Measurements from ENCODE around the gene GCAT. TPM values are rescaled to one million over a fixed set of nuclear protein-coding genes. Genes with fewer than 3 reads are reported as not detected.

The GCAT gene
- total and polyA plus RNA-seq, 2 of the 13 experiments (the other 11 are each of a cell fraction or from before 2014, with no cell fraction given): 28.0 to 50.3 TPM

DNA sequence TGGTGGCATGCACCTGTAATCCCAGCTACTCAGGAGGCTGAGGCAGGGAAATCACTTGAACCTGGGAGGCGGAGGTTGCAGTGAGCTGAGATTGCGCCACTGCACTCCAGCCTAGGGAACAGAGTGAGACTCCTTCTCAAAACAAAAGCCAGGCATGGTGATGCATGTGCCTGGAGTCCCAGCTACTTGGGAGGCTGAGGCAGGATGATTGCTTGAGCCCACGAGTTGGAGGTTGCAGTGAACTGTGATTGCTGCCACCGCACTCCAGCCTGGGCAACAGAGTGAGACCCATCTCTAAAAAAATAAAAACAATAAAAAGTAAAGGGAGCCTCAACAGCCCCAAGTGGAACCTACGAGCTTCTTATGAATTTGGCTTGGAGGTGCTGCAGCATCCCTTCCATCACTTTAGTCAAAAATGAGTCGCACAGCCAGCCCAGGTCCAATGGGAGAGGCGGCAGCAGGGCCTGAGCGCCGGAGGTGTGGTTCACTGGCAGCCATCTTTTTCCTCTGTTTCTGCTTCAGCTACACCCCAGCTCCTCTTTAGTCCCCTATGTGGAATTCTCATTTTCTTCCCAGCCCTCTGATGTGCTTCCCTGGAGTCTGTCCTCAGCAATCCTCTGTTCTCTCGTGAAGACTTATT lies 29.2 kb upstream of the GCAT start:
- in situ Hi-C loops (cut with HindIII; ENCODE audit: extremely low pct_ligation_motif_present, low pct_unique_long_range_greater_than_20kb) (no loop called here), intact Hi-C loops (cut with micrococcal nuclease; ENCODE audit: unreplicated experiment) (no loop called here)
- Histone ChIP-seq H3K4me1 (ENCODE audit: insufficient read depth, low read length) (peaks cover 62% of the 10 kb centered on the region), H3K9ac (ENCODE audit: insufficient read depth, low read depth, low read length) (no peak overlapping the region), H4K20me1 (ENCODE audit: insufficient read depth, low read length) (no peaks in the 10 kb centered on the region), H3K27ac (ENCODE audit: extremely low read length, insufficient read depth, low read length) (no peak overlapping the region), H3K4me3 (replicated peaks in 1 of 3; ENCODE audit: insufficient read depth in 1 of 3, low read depth in 2 of 3, low read length in 3 of 3) (no peak overlapping the region), H2AFZ (ENCODE audit: low read length) (no peak overlapping the region), H3K36me3 (replicated peaks in 1 of 2; ENCODE audit: control insufficient read depth in 1 of 2, insufficient read depth in 2 of 2, low read length in 2 of 2) (no peaks in the 10 kb centered on the region; a peak in 1 of 5 replicates), H3K9me3 (ENCODE audit: low read length) (no peaks in the 10 kb centered on the region), H3K27me3 (ENCODE audit: control insufficient read depth in 1 of 2, insufficient read depth in 2 of 2, low read length in 2 of 2) (no peaks in the 10 kb centered on the region), H3K4me2 (ENCODE audit: low read depth, low read length) (no peak overlapping the region), H3K79me2 (ENCODE audit: insufficient read depth, low read length) (no peaks in the 10 kb centered on the region)
- DNase-seq (ENCODE audit: low spot score): no peak
- POLR2A ChIA-PET: no interaction called here
- no peak for FAIRE-seq
- CTCF ChIA-PET (ENCODE audit: low intra/inter-chr PET ratio, low total read pairs): no interaction called here
- no peak for TF ChIP-seq PAF1 (CRISPR knock-in tag; IDR thresholded peaks at IDR 0.05)
- peak; percentile 51 for TF ChIP-seq AGO1 (IDR thresholded peaks at IDR 0.05; ENCODE audit: low read depth, low read length, poor library complexity, severe bottlenecking)
- no TSS peak for BruUV-seq (replicated peaks)
- no peak for ATAC-seq
- WGBS (ENCODE audit: low lambda C conversion rate): 80% methylated on average over 10 of the region's 10 CpGs

GRCh38 chr22:37781434-37782059 lies 26.2 kb upstream of the GCAT start:
- Histone ChIP-seq H3K9me3 (ENCODE audit: low read length) (no peaks in the 10 kb centered on the region), H3K9ac (ENCODE audit: insufficient read depth, low read depth, low read length) (peak overlapping the region; percentile 32; the same call in 1 of the 2 replicates), H3K4me2 (ENCODE audit: low read depth, low read length) (peak overlapping the region; percentile 55), H2AFZ (ENCODE audit: low read length) (no peak overlapping the region), H4K20me1 (ENCODE audit: insufficient read depth, low read length) (no peaks in the 10 kb centered on the region), H3K36me3 (replicated peaks in 1 of 2; ENCODE audit: control insufficient read depth in 1 of 2, insufficient read depth in 2 of 2, low read length in 2 of 2) (no peaks in the 10 kb centered on the region), H3K27me3 (ENCODE audit: control insufficient read depth in 1 of 2, insufficient read depth in 2 of 2, low read length in 2 of 2) (no peaks in the 10 kb centered on the region), H3K4me1 (ENCODE audit: insufficient read depth, low read length) (peaks cover 84% of the 10 kb centered on the region), H3K79me2 (ENCODE audit: insufficient read depth, low read length) (no peaks in the 10 kb centered on the region), H3K27ac (ENCODE audit: extremely low read length, insufficient read depth, low read length) (no peak overlapping the region), H3K4me3 (replicated peaks in 1 of 3; ENCODE audit: insufficient read depth in 1 of 3, low read depth in 2 of 3, low read length in 3 of 3) (peak overlapping the region in 1 of 3 experiments; percentile 60; a peak in 1 of 6 replicates)
- POLR2A ChIA-PET: interaction anchor here (1.1 to 5.4 kb wide), 4 partner anchors 25 to 173 kb away, joined by 3 to 127 read pairs (median 6); partner anchors contain the start of genes GCAT, GGA1 and PDXP
- intact Hi-C loops (cut with micrococcal nuclease; ENCODE audit: unreplicated experiment) (loop anchor here (1.0 to 2.0 kb wide), 2 partner anchors 21 to 46 kb away; no protein-coding TSS in a partner anchor), in situ Hi-C loops (cut with HindIII; ENCODE audit: extremely low pct_ligation_motif_present, low pct_unique_long_range_greater_than_20kb) (no loop called here)
- 20% methylated on average over 8 of the region's 13 CpGs for WGBS (ENCODE audit: low lambda C conversion rate)
- FAIRE-seq (no peak), DNase-seq (ENCODE audit: low spot score) (peak; percentile 42), ATAC-seq (peak; percentile 60)
- no TSS peak for BruUV-seq (replicated peaks)
- CTCF ChIA-PET (ENCODE audit: low intra/inter-chr PET ratio, low total read pairs): no interaction called here
- TF ChIP-seq HOXD1 (CRISPR knock-in tag; IDR thresholded peaks at IDR 0.05) (no peak), ZNF24 (IDR thresholded peaks at IDR 0.05) (no peak), ZBTB38 (CRISPR knock-in tag; IDR thresholded peaks at IDR 0.05) (no peak; the same call in 1 of the 2 replicates), ZNF724P (CRISPR knock-in tag; IDR thresholded peaks at IDR 0.05; ENCODE audit: borderline replicate concordance) (0 out of 2 replicates have a peak, but pooled peaks have one; percentile 44), AKAP8 (CRISPR knock-in tag; IDR thresholded peaks at IDR 0.05) (0 out of 2 replicates have a peak, but pooled peaks have one; percentile 59), ZNF614 (CRISPR knock-in tag; IDR thresholded peaks at IDR 0.05; ENCODE audit: borderline replicate concordance) (no peak), ZMYM3 (CRISPR knock-in tag; IDR thresholded peaks at IDR 0.05) (no peak), ZBTB7B (CRISPR knock-in tag; IDR thresholded peaks at IDR 0.05) (no peak), ZNF10 (CRISPR knock-in tag; IDR thresholded peaks at IDR 0.05; ENCODE audit: borderline replicate concordance, low read depth) (no peak), ZNF234 (CRISPR knock-in tag; conservative IDR thresholded peaks at IDR 0.05) (no peak), ZNF296 (CRISPR knock-in tag; conservative IDR thresholded peaks at IDR 0.05) (no peak), ZNF12 (CRISPR knock-in tag; IDR thresholded peaks at IDR 0.05) (no peak), RFX3 (CRISPR knock-in tag; IDR thresholded peaks at IDR 0.05) (no peak), STAG1 (CRISPR knock-in tag; IDR thresholded peaks at IDR 0.05) (peak; percentile 48)
- TF ChIP-seq, protein P1, sequence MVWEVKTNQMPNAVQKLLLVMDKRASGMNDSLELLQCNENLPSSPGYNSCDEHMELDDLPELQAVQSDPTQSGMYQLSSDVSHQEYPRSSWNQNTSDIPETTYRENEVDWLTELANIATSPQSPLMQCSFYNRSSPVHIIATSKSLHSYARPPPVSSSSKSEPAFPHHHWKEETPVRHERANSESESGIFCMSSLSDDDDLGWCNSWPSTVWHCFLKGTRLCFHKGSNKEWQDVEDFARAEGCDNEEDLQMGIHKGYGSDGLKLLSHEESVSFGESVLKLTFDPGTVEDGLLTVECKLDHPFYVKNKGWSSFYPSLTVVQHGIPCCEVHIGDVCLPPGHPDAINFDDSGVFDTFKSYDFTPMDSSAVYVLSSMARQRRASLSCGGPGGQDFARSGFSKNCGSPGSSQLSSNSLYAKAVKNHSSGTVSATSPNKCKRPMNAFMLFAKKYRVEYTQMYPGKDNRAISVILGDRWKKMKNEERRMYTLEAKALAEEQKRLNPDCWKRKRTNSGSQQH (CRISPR knock-in tag; IDR thresholded peaks at IDR 0.05; ENCODE audit: low read depth): no peak
